ENCODE data around the gene RBP7.

GRCh38 chr1:10025354-10025753 lies 28.3 kb downstream of the RBP7 start:
- no peak for TF ChIP-seq CTCF (optimal IDR thresholded peaks at IDR 0.05 in 1 of 3, IDR thresholded peaks at IDR 0.05 in 1 of 3, conservative IDR thresholded peaks at IDR 0.05 in 1 of 3; ENCODE audit: extremely low read depth in 1 of 3, insufficient read depth in 2 of 3, low read length in 3 of 3)
- TF ChIP-seq EZH2 (IDR thresholded peaks at IDR 0.05; ENCODE audit: low read length): no peak
